IMR-90 (cell line): ENCODE results near the gene BHLHA9.

ENCODE experiments used
- CHD1 ChIP-seq: IDR thresholded peaks from 2 replicates; pipeline ENCODE4 v1.6.1; 2012; ENCODE audit warnings: low read depth, low read length, improper control_type of control experiment
- FOS ChIP-seq: fragments of 150-350 bp; IDR thresholded peaks from 2 replicates; pipeline ENCODE4 v1.6.1; 2016; ENCODE audit warnings: low read depth, low read length
- POLR2A ChIP-seq: IDR thresholded peaks from 2 replicates; pipeline ENCODE4 v1.6.1; 2012; ENCODE audit warnings: mild to moderate bottlenecking, low read depth, low read length
- RAD21 ChIP-seq: IDR thresholded peaks from 2 replicates; pipeline ENCODE4 v1.6.1; 2012; ENCODE audit warnings: low read length, improper control_type of control experiment
- SMC3 ChIP-seq: fragments of 150-350 bp; IDR thresholded peaks from 2 replicates; pipeline ENCODE4 v1.6.1; 2016; ENCODE audit warnings: low read depth, mild to moderate bottlenecking, antibody characterized with exemption, low read length, moderate library complexity
- TF ChIP-seq, protein P1 (sequence below): conservative IDR thresholded peaks from 2 replicates; pipeline ENCODE4 v1.5.1; 2012; ENCODE audit warnings: mild to moderate bottlenecking, low read depth, low read length, improper control_type of control experiment
- TF ChIP-seq, protein P2 (sequence below): fragments of 150-350 bp; IDR thresholded peaks from 2 replicates; pipeline ENCODE4 v1.6.1; 2016; ENCODE audit warnings: low read depth, mild to moderate bottlenecking, low read length, moderate library complexity, borderline replicate concordance

- TF ChIP-seq, protein P1, sequence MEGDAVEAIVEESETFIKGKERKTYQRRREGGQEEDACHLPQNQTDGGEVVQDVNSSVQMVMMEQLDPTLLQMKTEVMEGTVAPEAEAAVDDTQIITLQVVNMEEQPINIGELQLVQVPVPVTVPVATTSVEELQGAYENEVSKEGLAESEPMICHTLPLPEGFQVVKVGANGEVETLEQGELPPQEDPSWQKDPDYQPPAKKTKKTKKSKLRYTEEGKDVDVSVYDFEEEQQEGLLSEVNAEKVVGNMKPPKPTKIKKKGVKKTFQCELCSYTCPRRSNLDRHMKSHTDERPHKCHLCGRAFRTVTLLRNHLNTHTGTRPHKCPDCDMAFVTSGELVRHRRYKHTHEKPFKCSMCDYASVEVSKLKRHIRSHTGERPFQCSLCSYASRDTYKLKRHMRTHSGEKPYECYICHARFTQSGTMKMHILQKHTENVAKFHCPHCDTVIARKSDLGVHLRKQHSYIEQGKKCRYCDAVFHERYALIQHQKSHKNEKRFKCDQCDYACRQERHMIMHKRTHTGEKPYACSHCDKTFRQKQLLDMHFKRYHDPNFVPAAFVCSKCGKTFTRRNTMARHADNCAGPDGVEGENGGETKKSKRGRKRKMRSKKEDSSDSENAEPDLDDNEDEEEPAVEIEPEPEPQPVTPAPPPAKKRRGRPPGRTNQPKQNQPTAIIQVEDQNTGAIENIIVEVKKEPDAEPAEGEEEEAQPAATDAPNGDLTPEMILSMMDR: no peak
- no peak for TF ChIP-seq POLR2A
- no peak for TF ChIP-seq FOS
- no peak for TF ChIP-seq CHD1
- no peak for TF ChIP-seq SMC3
- no peak for TF ChIP-seq RAD21
- TF ChIP-seq, protein P2, sequence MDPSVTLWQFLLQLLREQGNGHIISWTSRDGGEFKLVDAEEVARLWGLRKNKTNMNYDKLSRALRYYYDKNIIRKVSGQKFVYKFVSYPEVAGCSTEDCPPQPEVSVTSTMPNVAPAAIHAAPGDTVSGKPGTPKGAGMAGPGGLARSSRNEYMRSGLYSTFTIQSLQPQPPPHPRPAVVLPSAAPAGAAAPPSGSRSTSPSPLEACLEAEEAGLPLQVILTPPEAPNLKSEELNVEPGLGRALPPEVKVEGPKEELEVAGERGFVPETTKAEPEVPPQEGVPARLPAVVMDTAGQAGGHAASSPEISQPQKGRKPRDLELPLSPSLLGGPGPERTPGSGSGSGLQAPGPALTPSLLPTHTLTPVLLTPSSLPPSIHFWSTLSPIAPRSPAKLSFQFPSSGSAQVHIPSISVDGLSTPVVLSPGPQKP: no peak
Measured at GRCh38 chr17:1286379-1287106, 16.3 kb downstream of the BHLHA9 start.
